ENCODE data around the gene RNU6-7. TPM values are rescaled to one million over a fixed set of nuclear protein-coding genes. Genes with fewer than 3 reads are reported as not detected.

The RNU6-7 gene
- total and polyA plus RNA-seq, 2 of the 13 experiments (the other 11 are each of a cell fraction or from before 2014, with no cell fraction given): under 0.01 TPM; not detected in 1

- TF ChIP-seq, protein P1, sequence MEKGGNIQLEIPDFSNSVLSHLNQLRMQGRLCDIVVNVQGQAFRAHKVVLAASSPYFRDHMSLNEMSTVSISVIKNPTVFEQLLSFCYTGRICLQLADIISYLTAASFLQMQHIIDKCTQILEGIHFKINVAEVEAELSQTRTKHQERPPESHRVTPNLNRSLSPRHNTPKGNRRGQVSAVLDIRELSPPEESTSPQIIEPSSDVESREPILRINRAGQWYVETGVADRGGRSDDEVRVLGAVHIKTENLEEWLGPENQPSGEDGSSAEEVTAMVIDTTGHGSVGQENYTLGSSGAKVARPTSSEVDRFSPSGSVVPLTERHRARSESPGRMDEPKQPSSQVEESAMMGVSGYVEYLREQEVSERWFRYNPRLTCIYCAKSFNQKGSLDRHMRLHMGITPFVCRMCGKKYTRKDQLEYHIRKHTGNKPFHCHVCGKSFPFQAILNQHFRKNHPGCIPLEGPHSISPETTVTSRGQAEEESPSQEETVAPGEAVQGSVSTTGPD (CRISPR knock-in tag; IDR thresholded peaks at IDR 0.05): peak; percentile 86; the same call in 1 of the 2 replicates
- TF ChIP-seq DR1 (CRISPR knock-in tag; IDR thresholded peaks at IDR 0.05): no peak; the same call in 1 of the 2 replicates
- peak; percentile 93 for TF ChIP-seq ZFP90 (CRISPR knock-in tag; IDR thresholded peaks at IDR 0.05; ENCODE audit: borderline replicate concordance)
- peak; percentile 28 for TF ChIP-seq ZNF136 (CRISPR knock-in tag; IDR thresholded peaks at IDR 0.05; ENCODE audit: low read depth)
- peak; percentile 86; the same call in 1 of the 2 replicates for TF ChIP-seq KMT2A (CRISPR knock-in tag; IDR thresholded peaks at IDR 0.05)
- no peak for TF ChIP-seq GABPA (IDR thresholded peaks at IDR 0.05; ENCODE audit: low read depth, low read length)
- TF ChIP-seq GABPA (CRISPR knock-in tag; IDR thresholded peaks at IDR 0.05; ENCODE audit: low read depth): no peak
- peak; percentile 82; the same call in 1 of the 2 replicates for TF ChIP-seq ZNF775 (CRISPR knock-in tag; IDR thresholded peaks at IDR 0.05; ENCODE audit: borderline replicate concordance)
- TF ChIP-seq, protein P2, sequence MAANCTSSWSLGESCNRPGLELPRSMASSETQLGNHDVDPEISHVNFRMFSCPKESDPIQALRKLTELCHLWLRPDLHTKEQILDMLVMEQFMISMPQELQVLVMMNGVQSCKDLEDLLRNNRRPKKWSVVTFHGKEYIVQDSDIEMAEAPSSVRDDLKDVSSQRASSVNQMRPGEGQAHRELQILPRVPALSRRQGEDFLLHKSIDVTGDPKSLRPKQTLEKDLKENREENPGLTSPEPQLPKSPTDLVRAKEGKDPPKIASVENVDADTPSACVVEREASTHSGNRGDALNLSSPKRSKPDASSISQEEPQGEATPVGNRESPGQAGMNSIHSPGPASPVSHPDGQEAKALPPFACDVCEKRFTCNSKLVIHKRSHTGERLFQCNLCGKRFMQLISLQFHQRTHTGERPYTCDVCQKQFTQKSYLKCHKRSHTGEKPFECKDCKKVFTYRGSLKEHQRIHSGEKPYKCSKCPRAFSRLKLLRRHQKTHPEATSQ (CRISPR knock-in tag; IDR thresholded peaks at IDR 0.05; ENCODE audit: borderline replicate concordance): peak; percentile 81; the same call in 1 of the 2 replicates
- TF ChIP-seq, protein P3, sequence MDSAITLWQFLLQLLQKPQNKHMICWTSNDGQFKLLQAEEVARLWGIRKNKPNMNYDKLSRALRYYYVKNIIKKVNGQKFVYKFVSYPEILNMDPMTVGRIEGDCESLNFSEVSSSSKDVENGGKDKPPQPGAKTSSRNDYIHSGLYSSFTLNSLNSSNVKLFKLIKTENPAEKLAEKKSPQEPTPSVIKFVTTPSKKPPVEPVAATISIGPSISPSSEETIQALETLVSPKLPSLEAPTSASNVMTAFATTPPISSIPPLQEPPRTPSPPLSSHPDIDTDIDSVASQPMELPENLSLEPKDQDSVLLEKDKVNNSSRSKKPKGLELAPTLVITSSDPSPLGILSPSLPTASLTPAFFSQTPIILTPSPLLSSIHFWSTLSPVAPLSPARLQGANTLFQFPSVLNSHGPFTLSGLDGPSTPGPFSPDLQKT (CRISPR knock-in tag; IDR thresholded peaks at IDR 0.05; ENCODE audit: borderline replicate concordance): no peak
- TF ChIP-seq ZNF841 (CRISPR knock-in tag; IDR thresholded peaks at IDR 0.05; ENCODE audit: borderline replicate concordance): peak; percentile 88
- TF ChIP-seq BATF2 (CRISPR knock-in tag; IDR thresholded peaks at IDR 0.05): peak; percentile 78; the same call in 1 of the 2 replicates
- peak; percentile 33; the same call in 1 of the 2 replicates for TF ChIP-seq MAZ (IDR thresholded peaks at IDR 0.05; ENCODE audit: borderline replicate concordance, low read depth, low read length)
- TF ChIP-seq MAZ (CRISPR knock-in tag; IDR thresholded peaks at IDR 0.05; ENCODE audit: low read depth): peak; percentile 88
- peak; percentile 97 for TF ChIP-seq HNF4G (IDR thresholded peaks at IDR 0.05; ENCODE audit: borderline replicate concordance, low read depth, low read length)
- peak; percentile 91 for TF ChIP-seq HNF4G (CRISPR knock-in tag; IDR thresholded peaks at IDR 0.05; ENCODE audit: borderline replicate concordance, low read depth)
- 0 out of 2 replicates have a peak, but pooled peaks have one; percentile 92 for TF ChIP-seq ZFYVE20 (CRISPR knock-in tag; IDR thresholded peaks at IDR 0.05; ENCODE audit: borderline replicate concordance, low read depth)
- TF ChIP-seq, protein P4, sequence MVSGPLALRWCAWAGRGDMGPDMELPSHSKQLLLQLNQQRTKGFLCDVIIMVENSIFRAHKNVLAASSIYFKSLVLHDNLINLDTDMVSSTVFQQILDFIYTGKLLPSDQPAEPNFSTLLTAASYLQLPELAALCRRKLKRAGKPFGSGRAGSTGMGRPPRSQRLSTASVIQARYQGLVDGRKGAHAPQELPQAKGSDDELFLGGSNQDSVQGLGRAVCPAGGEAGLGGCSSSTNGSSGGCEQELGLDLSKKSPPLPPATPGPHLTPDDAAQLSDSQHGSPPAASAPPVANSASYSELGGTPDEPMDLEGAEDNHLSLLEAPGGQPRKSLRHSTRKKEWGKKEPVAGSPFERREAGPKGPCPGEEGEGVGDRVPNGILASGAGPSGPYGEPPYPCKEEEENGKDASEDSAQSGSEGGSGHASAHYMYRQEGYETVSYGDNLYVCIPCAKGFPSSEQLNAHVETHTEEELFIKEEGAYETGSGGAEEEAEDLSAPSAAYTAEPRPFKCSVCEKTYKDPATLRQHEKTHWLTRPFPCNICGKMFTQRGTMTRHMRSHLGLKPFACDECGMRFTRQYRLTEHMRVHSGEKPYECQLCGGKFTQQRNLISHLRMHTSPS (CRISPR knock-in tag; IDR thresholded peaks at IDR 0.05; ENCODE audit: low read depth): peak; percentile 13; the same call in 1 of the 2 replicates
- TF ChIP-seq ZNF574 (CRISPR knock-in tag; IDR thresholded peaks at IDR 0.05): peak; percentile 89
These were observed 541 bp upstream of the RNU6-7 start (continued) for GRCh38 chr14:32201193-32201815.
